ENCODE measurements around the gene MSMB.

GRCh38 chr10:46024948-46025347 is 21.1 kb downstream of the MSMB start:
- TF ChIP-seq CTCF (conservative IDR thresholded peaks at IDR 0.05) (no peak), EZH2 (IDR thresholded peaks at IDR 0.05; ENCODE audit: low read depth) (no peak)

Measured in PC-9 (cell line).